ENCODE measurements around the gene AMFR. TPM values are rescaled to one million over a fixed set of nuclear protein-coding genes. Genes with fewer than 3 reads are reported as not detected.

Gene AMFR
- total RNA-seq, 1 experiment from 2014 or later: 89.4 TPM

GRCh38 chr16:56450275-56450985 lies 25.1 kb upstream of the AMFR start:
- H3K27me3 ChIP-seq (ENCODE audit: insufficient read depth, low read depth): no peaks in the 10 kb centered on the region
- peak overlapping the region; percentile 97 for H2AFZ ChIP-seq
- peaks cover 84% of the 10 kb centered on the region for H3K79me2 ChIP-seq (ENCODE audit: low read depth)
- peaks cover 31% of the 10 kb centered on the region for H3K4me1 ChIP-seq (replicated peaks; ENCODE audit: insufficient read depth)
- H3K4me2 ChIP-seq: peak overlapping the region; percentile 93
- POLR2A ChIA-PET (ENCODE audit: unreplicated experiment): interaction anchor here (0.5 to 1.1 kb wide), 6 partner anchors 23 to 725 kb away, joined by 3 to 8 read pairs (median 3); no protein-coding TSS in a partner anchor
- BruUV-seq (replicated peaks): TSS peak; percentile 49
- peaks cover 46% of the 10 kb centered on the region for H3K36me3 ChIP-seq (ENCODE audit: low read depth)
- no peak for DNase-seq
- CTCF ChIA-PET: no interaction called here
- peaks cover 28% of the 10 kb centered on the region; the same call in 1 of the 2 replicates for H4K20me1 ChIP-seq (ENCODE audit: insufficient read depth)
- H3K9me3 ChIP-seq (ENCODE audit: insufficient read depth, low read depth): no peaks in the 10 kb centered on the region
- intact Hi-C loops (cut with micrococcal nuclease; ENCODE audit: unreplicated experiment): loop anchor here (2.0 to 5.0 kb wide), 2 partner anchors 26 to 118 kb away; partner anchors contain the start of gene AMFR
- H3K27ac ChIP-seq: peak overlapping the region; percentile 36; the same call in 1 of the 2 replicates
- peaks cover 6% of the 10 kb centered on the region; the same call in 1 of the 2 replicates for H3F3A ChIP-seq (ENCODE audit: insufficient read depth, low read depth)
- H3K9me2 ChIP-seq (ENCODE audit: insufficient read depth): no peaks in the 10 kb centered on the region
- peak overlapping the region; percentile 91 for H3K4me3 ChIP-seq
- TF ChIP-seq, protein P1, sequence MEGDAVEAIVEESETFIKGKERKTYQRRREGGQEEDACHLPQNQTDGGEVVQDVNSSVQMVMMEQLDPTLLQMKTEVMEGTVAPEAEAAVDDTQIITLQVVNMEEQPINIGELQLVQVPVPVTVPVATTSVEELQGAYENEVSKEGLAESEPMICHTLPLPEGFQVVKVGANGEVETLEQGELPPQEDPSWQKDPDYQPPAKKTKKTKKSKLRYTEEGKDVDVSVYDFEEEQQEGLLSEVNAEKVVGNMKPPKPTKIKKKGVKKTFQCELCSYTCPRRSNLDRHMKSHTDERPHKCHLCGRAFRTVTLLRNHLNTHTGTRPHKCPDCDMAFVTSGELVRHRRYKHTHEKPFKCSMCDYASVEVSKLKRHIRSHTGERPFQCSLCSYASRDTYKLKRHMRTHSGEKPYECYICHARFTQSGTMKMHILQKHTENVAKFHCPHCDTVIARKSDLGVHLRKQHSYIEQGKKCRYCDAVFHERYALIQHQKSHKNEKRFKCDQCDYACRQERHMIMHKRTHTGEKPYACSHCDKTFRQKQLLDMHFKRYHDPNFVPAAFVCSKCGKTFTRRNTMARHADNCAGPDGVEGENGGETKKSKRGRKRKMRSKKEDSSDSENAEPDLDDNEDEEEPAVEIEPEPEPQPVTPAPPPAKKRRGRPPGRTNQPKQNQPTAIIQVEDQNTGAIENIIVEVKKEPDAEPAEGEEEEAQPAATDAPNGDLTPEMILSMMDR (conservative IDR thresholded peaks at IDR 0.05): no peak
- no peak for TF ChIP-seq EZH2 (IDR thresholded peaks at IDR 0.05; ENCODE audit: low read depth)

DNA sequence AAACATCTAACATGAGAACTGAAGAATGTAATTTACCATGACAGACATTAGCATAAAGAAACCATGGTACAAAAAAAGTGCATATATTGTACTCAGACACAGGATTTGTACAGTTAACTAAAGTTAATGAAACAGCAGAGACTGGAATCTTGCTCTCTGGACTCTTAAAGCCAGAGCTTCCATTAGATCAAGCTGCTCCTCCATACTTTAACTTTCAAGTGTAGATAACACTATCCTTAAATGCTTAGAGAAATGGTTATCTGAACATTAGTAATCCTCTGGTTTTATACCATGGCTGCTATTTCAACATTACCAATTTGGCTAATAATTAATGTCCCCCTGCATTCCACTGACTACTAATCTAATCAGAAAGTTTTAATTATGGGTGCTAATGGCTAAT lies 22.7 kb upstream of the AMFR start:
- H3K4me2 ChIP-seq: peak overlapping the region; percentile 93; the same call in 1 of the 2 replicates
- CTCF ChIA-PET: interaction anchor here (0.5 kb wide), 1 partner anchor 41 kb away, joined by 4 read pairs; no protein-coding TSS in a partner anchor
- no peak overlapping the region for H3K4me3 ChIP-seq

DNA sequence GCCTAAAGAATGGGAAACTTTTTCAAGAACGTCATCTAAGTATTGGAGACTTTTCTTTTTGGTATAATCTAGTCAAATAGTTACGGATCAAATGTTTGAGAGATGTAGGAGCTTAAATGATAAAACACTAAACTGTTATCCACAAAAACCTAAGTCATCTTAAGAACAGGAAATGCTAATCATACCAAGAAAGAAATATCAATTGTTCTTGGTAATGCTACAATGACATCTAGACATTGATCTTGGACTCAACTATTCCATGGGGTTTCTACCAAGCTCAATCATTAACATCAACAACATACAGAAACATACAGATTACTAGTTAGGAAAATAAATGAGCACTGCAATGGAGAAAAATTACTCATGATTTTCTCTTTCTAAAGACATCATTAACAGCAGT lies 21.9 kb upstream of the AMFR start:
- H3K79me2 ChIP-seq (ENCODE audit: low read depth): peaks cover 87% of the 10 kb centered on the region
- H2AFZ ChIP-seq: no peak overlapping the region
- no TSS peak for BruUV-seq (replicated peaks)
- no peak overlapping the region for H3K4me3 ChIP-seq
- CTCF ChIA-PET: no interaction called here
- no peaks in the 10 kb centered on the region for H3K9me3 ChIP-seq (ENCODE audit: insufficient read depth, low read depth)
- no peaks in the 10 kb centered on the region for H3K27me3 ChIP-seq (ENCODE audit: insufficient read depth, low read depth)
- no peak overlapping the region for H3K4me2 ChIP-seq
- no peak overlapping the region for H3K27ac ChIP-seq
- TF ChIP-seq EZH2 (IDR thresholded peaks at IDR 0.05; ENCODE audit: low read depth): no peak
- TF ChIP-seq, protein P1 (conservative IDR thresholded peaks at IDR 0.05): no peak
- DNase-seq: no peak
- H3F3A ChIP-seq (ENCODE audit: insufficient read depth, low read depth): peaks cover 11% of the 10 kb centered on the region; the same call in 1 of the 2 replicates
- intact Hi-C loops (cut with micrococcal nuclease; ENCODE audit: unreplicated experiment): no loop called here
- POLR2A ChIA-PET (ENCODE audit: unreplicated experiment): no interaction called here
- H3K4me1 ChIP-seq (replicated peaks; ENCODE audit: insufficient read depth): peaks cover 29% of the 10 kb centered on the region
- H3K9me2 ChIP-seq (ENCODE audit: insufficient read depth): no peaks in the 10 kb centered on the region
- H3K36me3 ChIP-seq (ENCODE audit: low read depth): peaks cover 30% of the 10 kb centered on the region
- H4K20me1 ChIP-seq (ENCODE audit: insufficient read depth): peaks cover 28% of the 10 kb centered on the region; the same call in 1 of the 2 replicates

More for the DNA sequence above, 22.7 kb upstream of the AMFR start:
- POLR2A ChIA-PET (ENCODE audit: unreplicated experiment): no interaction called here
- BruUV-seq (replicated peaks): no TSS peak
- DNase-seq: no peak
- Histone ChIP-seq H3K36me3 (ENCODE audit: low read depth) (peaks cover 31% of the 10 kb centered on the region), H3K9me2 (ENCODE audit: insufficient read depth) (no peaks in the 10 kb centered on the region), H3F3A (ENCODE audit: insufficient read depth, low read depth) (peaks cover 11% of the 10 kb centered on the region; the same call in 1 of the 2 replicates), H3K79me2 (ENCODE audit: low read depth) (peaks cover 89% of the 10 kb centered on the region), H3K27me3 (ENCODE audit: insufficient read depth, low read depth) (no peaks in the 10 kb centered on the region), H4K20me1 (ENCODE audit: insufficient read depth) (peaks cover 28% of the 10 kb centered on the region; the same call in 1 of the 2 replicates), H3K9me3 (ENCODE audit: insufficient read depth, low read depth) (no peaks in the 10 kb centered on the region), H3K27ac (no peak overlapping the region), H2AFZ (no peak overlapping the region), H3K4me1 (replicated peaks; ENCODE audit: insufficient read depth) (peaks cover 37% of the 10 kb centered on the region)
- TF ChIP-seq, protein P1 (conservative IDR thresholded peaks at IDR 0.05): no peak
- no peak for TF ChIP-seq EZH2 (IDR thresholded peaks at IDR 0.05; ENCODE audit: low read depth)
- intact Hi-C loops (cut with micrococcal nuclease; ENCODE audit: unreplicated experiment): no loop called here
